ENCODE measurements around the gene C15orf61.

The C15orf61 gene

DNA sequence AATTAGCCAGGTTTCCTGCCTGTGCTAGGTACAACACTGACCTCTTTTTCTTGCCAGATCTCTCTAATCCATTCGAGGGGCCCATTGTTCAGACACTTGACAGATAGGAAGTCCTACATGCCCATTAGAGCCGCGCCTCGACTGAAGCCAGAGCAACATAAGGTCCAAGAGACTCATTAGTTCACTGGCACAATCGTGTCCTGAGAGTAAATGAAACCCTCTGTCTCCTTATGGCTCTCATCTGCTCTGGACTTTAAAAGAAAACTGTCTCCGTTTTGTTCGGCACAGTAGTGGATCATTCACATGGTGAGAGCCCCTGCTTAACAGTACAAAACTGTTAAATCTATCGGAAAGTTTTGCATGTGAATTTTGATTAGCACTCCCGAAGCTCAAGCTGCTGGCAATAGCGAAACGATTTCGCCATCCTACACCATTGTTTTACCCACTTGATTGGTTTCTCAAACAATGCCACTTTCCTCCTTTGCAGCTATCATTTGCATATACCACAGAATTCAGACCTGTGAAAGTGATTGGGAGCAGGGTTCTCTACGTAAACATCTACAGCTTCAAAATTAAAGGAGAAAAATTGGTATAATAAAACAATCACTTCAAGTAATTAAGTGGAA, 19.0 kb upstream of the C15orf61 start:
- no peaks in the 10 kb centered on the region for H3K36me3 ChIP-seq (ENCODE audit: control insufficient read depth in 1 of 2, insufficient read depth in 2 of 2, low read length in 2 of 2)

GRCh38 chr15:67504056-67504455, 16.9 kb upstream of the C15orf61 start:
- Histone ChIP-seq H3K79me2 (ENCODE audit: control insufficient read depth, insufficient read depth, low read length, poor library complexity) (no peaks in the 10 kb centered on the region), H3K4me1 (ENCODE audit: control insufficient read depth in 1 of 2, insufficient read depth in 2 of 2, low read length in 2 of 2) (no peaks in the 10 kb centered on the region), H2BK12ac (ENCODE audit: low read length) (no peak overlapping the region), H4K8ac (ENCODE audit: low read depth, low read length) (no peak overlapping the region), H3K4ac (ENCODE audit: low read depth, low read length) (no peak overlapping the region), H3K18ac (ENCODE audit: low read length) (no peak overlapping the region), H3K4me2 (ENCODE audit: low read length) (no peak overlapping the region), H3K4me3 (ENCODE audit: low read depth, low read length) (no peak overlapping the region), H3K27me3 (ENCODE audit: insufficient read depth, low read length) (no peaks in the 10 kb centered on the region), H3K79me1 (ENCODE audit: low read length) (no peaks in the 10 kb centered on the region), H3K9me3 (ENCODE audit: insufficient read depth, low read depth, low read length) (no peaks in the 10 kb centered on the region), H4K12ac (ENCODE audit: low read depth, low read length) (no peak overlapping the region), H2AK5ac (ENCODE audit: low read length) (no peak overlapping the region), H3K23ac (ENCODE audit: low read length) (no peak overlapping the region), H2AFZ (ENCODE audit: insufficient read depth, low read length, poor library complexity) (no peak overlapping the region), H4K91ac (ENCODE audit: low read depth, low read length) (no peak overlapping the region), H2BK5ac (ENCODE audit: low read depth, low read length, poor library complexity) (no peak overlapping the region), H3K9ac (ENCODE audit: low read length) (no peak overlapping the region), H2BK120ac (ENCODE audit: insufficient read depth, low read length, poor library complexity) (no peak overlapping the region), H3K27ac (ENCODE audit: low read depth, low read length) (no peak overlapping the region), H3K14ac (ENCODE audit: low read length) (no peak overlapping the region), H3K36me3 (ENCODE audit: control insufficient read depth in 1 of 2, insufficient read depth in 2 of 2, low read length in 2 of 2) (no peaks in the 10 kb centered on the region)
- no CpG with 5 or more reads among the region's 6 CpGs for WGBS (ENCODE audit: extremely low coverage, insufficient coverage, insufficient read length)
- DNase-seq: no peak

More for the DNA sequence above, 19.0 kb upstream of the C15orf61 start:
- no peak overlapping the region for H3K4me2 ChIP-seq (ENCODE audit: low read length)
- H2AK5ac ChIP-seq (ENCODE audit: low read length): no peak overlapping the region
- no peak overlapping the region for H3K18ac ChIP-seq (ENCODE audit: low read length)
- H3K4me3 ChIP-seq (ENCODE audit: low read depth, low read length): no peak overlapping the region
- H3K9ac ChIP-seq (ENCODE audit: low read length): no peak overlapping the region
- no peak overlapping the region for H3K14ac ChIP-seq (ENCODE audit: low read length)
- H3K79me1 ChIP-seq (ENCODE audit: low read length): no peaks in the 10 kb centered on the region
- no peak overlapping the region for H2AFZ ChIP-seq (ENCODE audit: insufficient read depth, low read length, poor library complexity)
- no CpG with 5 or more reads among the region's 13 CpGs for WGBS (ENCODE audit: extremely low coverage, insufficient coverage, insufficient read length)
- no peaks in the 10 kb centered on the region for H3K9me3 ChIP-seq (ENCODE audit: insufficient read depth, low read depth, low read length)
- no peak overlapping the region for H4K91ac ChIP-seq (ENCODE audit: low read depth, low read length)
- no peak overlapping the region for H2BK120ac ChIP-seq (ENCODE audit: insufficient read depth, low read length, poor library complexity)
- H3K4me1 ChIP-seq (ENCODE audit: control insufficient read depth in 1 of 2, insufficient read depth in 2 of 2, low read length in 2 of 2): no peaks in the 10 kb centered on the region
- no peak overlapping the region for H3K27ac ChIP-seq (ENCODE audit: low read depth, low read length)
- no peaks in the 10 kb centered on the region for H3K79me2 ChIP-seq (ENCODE audit: control insufficient read depth, insufficient read depth, low read length, poor library complexity)
- no peak overlapping the region for H4K8ac ChIP-seq (ENCODE audit: low read depth, low read length)
- DNase-seq: no peak
- H2BK12ac ChIP-seq (ENCODE audit: low read length): no peak overlapping the region
- H4K12ac ChIP-seq (ENCODE audit: low read depth, low read length): no peak overlapping the region
- no peaks in the 10 kb centered on the region for H3K27me3 ChIP-seq (ENCODE audit: insufficient read depth, low read length)
- H3K4ac ChIP-seq (ENCODE audit: low read depth, low read length): no peak overlapping the region
- H2BK5ac ChIP-seq (ENCODE audit: low read depth, low read length, poor library complexity): no peak overlapping the region
- H3K23ac ChIP-seq (ENCODE audit: low read length): no peak overlapping the region

DNA sequence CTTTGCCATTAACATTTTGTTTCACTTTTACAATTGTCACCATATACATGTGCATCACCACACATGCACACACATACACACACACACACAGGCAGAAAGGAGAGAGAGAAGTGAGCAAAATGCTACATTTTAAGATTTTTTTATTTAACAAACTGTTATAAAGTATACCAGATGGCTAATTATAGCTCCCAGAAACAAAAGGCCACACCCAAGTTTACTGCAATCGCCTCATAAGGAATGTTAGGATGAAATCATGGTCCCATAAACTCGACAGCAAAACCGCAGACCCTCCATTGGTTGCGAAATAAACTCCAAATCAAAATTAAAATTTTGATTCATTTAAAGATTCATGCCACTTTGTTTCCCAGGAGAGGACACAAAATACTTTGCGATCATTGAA, 16.1 kb upstream of the C15orf61 start:
- Histone ChIP-seq H3K36me3 (ENCODE audit: control insufficient read depth in 1 of 2, insufficient read depth in 2 of 2, low read length in 2 of 2) (no peaks in the 10 kb centered on the region), H2AFZ (ENCODE audit: insufficient read depth, low read length, poor library complexity) (no peak overlapping the region), H3K18ac (ENCODE audit: low read length) (no peak overlapping the region), H2BK12ac (ENCODE audit: low read length) (no peak overlapping the region), H2BK120ac (ENCODE audit: insufficient read depth, low read length, poor library complexity) (no peak overlapping the region), H3K14ac (ENCODE audit: low read length) (no peak overlapping the region), H4K91ac (ENCODE audit: low read depth, low read length) (no peak overlapping the region), H3K4me2 (ENCODE audit: low read length) (no peak overlapping the region), H3K27ac (ENCODE audit: low read depth, low read length) (no peak overlapping the region), H3K23ac (ENCODE audit: low read length) (no peak overlapping the region), H4K12ac (ENCODE audit: low read depth, low read length) (no peak overlapping the region), H2BK5ac (ENCODE audit: low read depth, low read length, poor library complexity) (no peak overlapping the region), H3K9me3 (ENCODE audit: insufficient read depth, low read depth, low read length) (no peaks in the 10 kb centered on the region), H3K27me3 (ENCODE audit: insufficient read depth, low read length) (no peaks in the 10 kb centered on the region), H3K4me1 (ENCODE audit: control insufficient read depth in 1 of 2, insufficient read depth in 2 of 2, low read length in 2 of 2) (no peaks in the 10 kb centered on the region), H3K9ac (ENCODE audit: low read length) (no peak overlapping the region), H4K8ac (ENCODE audit: low read depth, low read length) (no peak overlapping the region), H3K79me2 (ENCODE audit: control insufficient read depth, insufficient read depth, low read length, poor library complexity) (no peaks in the 10 kb centered on the region), H3K4me3 (ENCODE audit: low read depth, low read length) (no peak overlapping the region), H2AK5ac (ENCODE audit: low read length) (no peak overlapping the region), H3K79me1 (ENCODE audit: low read length) (no peaks in the 10 kb centered on the region), H3K4ac (ENCODE audit: low read depth, low read length) (no peak overlapping the region)
- DNase-seq: no peak
- no CpG with 5 or more reads among the region's 5 CpGs for WGBS (ENCODE audit: extremely low coverage, insufficient coverage, insufficient read length)

DNA sequence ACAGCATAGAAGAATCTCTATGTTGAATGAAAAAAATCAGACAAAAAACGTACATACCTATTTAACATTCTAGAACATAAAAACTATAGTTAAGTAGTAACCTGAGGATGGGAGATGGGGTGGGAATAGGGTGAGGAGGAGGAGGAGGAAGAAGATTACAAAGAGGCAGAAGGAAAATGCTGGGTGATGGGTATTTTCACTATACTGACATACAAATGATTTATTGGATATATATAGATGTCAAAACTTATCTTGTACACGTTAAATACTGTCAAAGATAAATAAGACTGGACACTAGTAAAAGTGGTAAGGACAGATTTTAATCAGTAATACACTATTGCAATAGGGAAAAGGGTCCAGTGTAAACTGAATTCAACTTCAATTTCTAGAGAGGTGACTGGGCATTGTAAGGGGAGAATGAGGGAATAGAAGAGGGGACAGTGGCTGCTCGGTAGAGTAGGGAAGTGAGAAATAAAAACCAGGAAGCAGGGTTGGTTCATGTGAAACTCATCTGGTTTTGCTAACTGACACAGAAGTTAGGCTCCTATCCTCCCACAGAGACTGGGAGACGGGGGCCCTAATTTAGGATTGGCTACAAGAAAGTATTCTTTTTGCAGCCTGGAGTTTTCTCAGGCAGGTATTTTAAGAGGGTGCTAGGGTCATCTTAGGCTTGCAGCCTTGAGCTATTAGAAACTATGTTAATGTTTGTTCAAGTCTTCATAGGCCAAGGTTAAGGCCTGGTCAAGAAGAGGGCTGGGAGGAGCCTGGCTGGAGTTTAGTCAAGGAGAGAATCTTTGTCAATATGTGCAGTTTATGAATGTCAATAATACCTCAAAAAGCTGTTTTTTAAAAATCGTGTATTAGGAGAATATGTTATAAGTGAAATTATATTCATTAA, 15.0 kb upstream of the C15orf61 start:
- WGBS (ENCODE audit: extremely low coverage, insufficient coverage, insufficient read length): no CpG with 5 or more reads among the region's 5 CpGs
- Histone ChIP-seq H4K8ac (ENCODE audit: low read depth, low read length) (no peak overlapping the region), H3K79me2 (ENCODE audit: control insufficient read depth, insufficient read depth, low read length, poor library complexity) (no peaks in the 10 kb centered on the region)

More for the DNA sequence above, 15.0 kb upstream of the C15orf61 start:
- H3K4me3 ChIP-seq (ENCODE audit: low read depth, low read length): no peak overlapping the region
- no peaks in the 10 kb centered on the region for H3K4me1 ChIP-seq (ENCODE audit: control insufficient read depth in 1 of 2, insufficient read depth in 2 of 2, low read length in 2 of 2)
- no peaks in the 10 kb centered on the region for H3K9me3 ChIP-seq (ENCODE audit: insufficient read depth, low read depth, low read length)
- DNase-seq: no peak
- no peak overlapping the region for H3K14ac ChIP-seq (ENCODE audit: low read length)
- H2BK120ac ChIP-seq (ENCODE audit: insufficient read depth, low read length, poor library complexity): no peak overlapping the region
- no peaks in the 10 kb centered on the region for H3K79me1 ChIP-seq (ENCODE audit: low read length)
- no peak overlapping the region for H3K4ac ChIP-seq (ENCODE audit: low read depth, low read length)
- no peak overlapping the region for H2BK5ac ChIP-seq (ENCODE audit: low read depth, low read length, poor library complexity)
- no peaks in the 10 kb centered on the region for H3K27me3 ChIP-seq (ENCODE audit: insufficient read depth, low read length)
- H3K4me2 ChIP-seq (ENCODE audit: low read length): no peak overlapping the region
- H3K18ac ChIP-seq (ENCODE audit: low read length): no peak overlapping the region
- no peak overlapping the region for H4K12ac ChIP-seq (ENCODE audit: low read depth, low read length)
- no peak overlapping the region for H3K27ac ChIP-seq (ENCODE audit: low read depth, low read length)
- H2BK12ac ChIP-seq (ENCODE audit: low read length): no peak overlapping the region
- no peak overlapping the region for H3K23ac ChIP-seq (ENCODE audit: low read length)
- H2AFZ ChIP-seq (ENCODE audit: insufficient read depth, low read length, poor library complexity): no peak overlapping the region
- no peak overlapping the region for H3K9ac ChIP-seq (ENCODE audit: low read length)
- no peaks in the 10 kb centered on the region for H3K36me3 ChIP-seq (ENCODE audit: control insufficient read depth in 1 of 2, insufficient read depth in 2 of 2, low read length in 2 of 2)
- H4K91ac ChIP-seq (ENCODE audit: low read depth, low read length): no peak overlapping the region
- H2AK5ac ChIP-seq (ENCODE audit: low read length): no peak overlapping the region
